GM12878 (cell line): ENCODE measurements around the gene KANTR. TPM values are rescaled to one million over a fixed set of nuclear protein-coding genes. Genes with fewer than 3 reads are reported as not detected.

Experiments
- ATAC-seq: fragments of 200-7000 bp; cut with Tn5 transposase; 3 replicates; pipeline ENCODE4 v1.9.1; 2020; ENCODE audit warnings: mild to moderate bottlenecking, moderate library complexity
- BruUV-seq: library from RNA; stranded (reverse); fragments of 400-500 nt; replicated peaks from 2 replicates; lab custom pipeline; 2021; lab: Mats Ljungman, UMichigan
- CTCF ChIA-PET: fragments of 300-600 bp; sonication (Branson Sonifier 250); formaldehyde crosslinking; extraction: SDS; loops from one replicate; lab custom pipeline; 2021; ENCODE audit warnings: inconsistent platforms; lab: Yijun Ruan, JAX
- POLR2A ChIA-PET: fragments of 350-600 bp; formaldehyde crosslinking; extraction: SDS; loops from one replicate; lab custom pipeline; 2021; ENCODE audit warnings: inconsistent platforms; lab: Charles Lee
- RAD21 ChIA-PET: fragments of 300-600 bp; sonication (Branson Sonifier 250); formaldehyde crosslinking; loops from one replicate; lab custom pipeline; 2023; ENCODE audit warnings: antibody characterized with exemption; ENCODE audit not compliant: unreplicated experiment; lab: Charles Lee
- SMC1A ChIA-PET: fragments of 300-600 bp; sonication (Branson Sonifier 250); formaldehyde crosslinking; loops from one replicate; lab custom pipeline; 2023; ENCODE audit not compliant: unreplicated experiment, uncharacterized antibody; lab: Charles Lee
- DNase-seq: peaks from one replicate; pipeline ENCODE4 v3.0.0-alpha.2; 2011; ENCODE audit warnings: low read depth, low spot score
- FAIRE-seq: peaks from 3 replicates; lab custom pipeline; 2011; peaks lifted over from hg19 to GRCh38; lab: Jason Lieb, UNC
- H2AFZ ChIP-seq: 2 replicates; pipeline ENCODE4 v1.6.0; 2011; ENCODE audit warnings: low read depth, low read length, control low read depth; ENCODE audit not compliant: control insufficient read depth
- H3K27ac ChIP-seq: 2 replicates; pipeline ENCODE4 v1.5.1; 2011; ENCODE audit warnings: control low read depth; ENCODE audit not compliant: control insufficient read depth, insufficient read depth
- H3K27me3 ChIP-seq, 2 experiments: replicated peaks in 1 of 2; 2 replicates each; pipeline versions ENCODE4 v1.6.0 to v1.6.1; 2011; ENCODE audit warnings: low read length in 1 of 2; ENCODE audit not compliant: control insufficient read depth in 2 of 2, insufficient read depth in 2 of 2
- H3K36me3 ChIP-seq, 2 experiments: 2 replicates each; pipeline ENCODE4 v1.5.1; 2011; ENCODE audit warnings: low read length in 1 of 2; ENCODE audit not compliant: control insufficient read depth in 2 of 2, insufficient read depth in 2 of 2
- H3K4me1 ChIP-seq: 2 replicates; pipeline ENCODE4 v1.6.1; 2011; ENCODE audit warnings: mild to moderate bottlenecking, low read length, moderate library complexity, mixed read lengths; ENCODE audit not compliant: control insufficient read depth, insufficient read depth
- H3K4me2 ChIP-seq: 2 replicates; pipeline ENCODE4 v1.6.0; 2011; ENCODE audit warnings: control low read depth; ENCODE audit not compliant: control insufficient read depth, insufficient read depth
- H3K4me3 ChIP-seq: fragments of 200-600 bp; sonication (generic); 2 replicates; pipeline ENCODE4 v1.5.1; 2016
- H3K79me2 ChIP-seq: 2 replicates; pipeline ENCODE4 v1.6.0; 2011; ENCODE audit warnings: low read length; ENCODE audit not compliant: control insufficient read depth, insufficient read depth
- H3K9ac ChIP-seq: 2 replicates; pipeline ENCODE4 v1.8.0; 2011; ENCODE audit warnings: low read length, control low read depth, mixed read lengths; ENCODE audit not compliant: control insufficient read depth, insufficient read depth
- H3K9me3 ChIP-seq: replicated peaks from 3 replicates; pipeline ENCODE4 v1.5.1; 2011; ENCODE audit warnings: mild to moderate bottlenecking, low read length; ENCODE audit not compliant: control insufficient read depth, insufficient read depth
- H4K20me1 ChIP-seq: 2 replicates; pipeline ENCODE4 v1.6.0; 2011; ENCODE audit not compliant: control insufficient read depth, insufficient read depth
- BCL11A ChIP-seq: IDR thresholded peaks from 2 replicates; pipeline ENCODE4 v1.6.1; 2011; ENCODE audit warnings: low read depth, low read length
- NR2C1 ChIP-seq: fragments of 450-650 bp; IDR thresholded peaks from 2 replicates; pipeline ENCODE4 v1.6.1; 2017; ENCODE audit warnings: antibody characterized with exemption, mild to moderate bottlenecking, moderate library complexity
- NR2F1 ChIP-seq: fragments of 450-650 bp; conservative IDR thresholded peaks from 2 replicates; pipeline ENCODE4 v1.6.1; 2017; ENCODE audit warnings: mild to moderate bottlenecking
- SMARCA5 ChIP-seq: fragments of 450-650 bp; IDR thresholded peaks from 2 replicates; pipeline ENCODE4 v1.6.1; 2017; ENCODE audit warnings: mild to moderate bottlenecking
- ZNF274 ChIP-seq: IDR thresholded peaks from one replicate; pipeline ENCODE4 v1.8.0; 2011; ENCODE audit not compliant: insufficient read length, insufficient read depth
- WGBS: methylation state at CpG from one replicate; pipeline ENCODE4 v1.1.6; 2016; ENCODE audit warnings: low lambda C conversion rate; ENCODE audit not compliant: insufficient replicate concordance, insufficient coverage; ENCODE audit errors: missing lambda C conversion rate; 5-methylcytosine and 5-hydroxymethylcytosine counted together
- in situ Hi-C: fragments of 300-500 bp; cut with MboI; formaldehyde crosslinking; loops from 9 replicates; pipeline ENCODE4 v1.14.3; 2018; ENCODE audit warnings: mixed read lengths
- intact Hi-C: fragments of 100-400 bp; cut with micrococcal nuclease; formaldehyde crosslinking; loops from one replicate; pipeline ENCODE4 v1.14.2; 2022; ENCODE audit not compliant: unreplicated experiment
- polyA plus RNA-seq, 11 experiments: library from polyadenylated mRNA; depleted of rRNA in 4 of 11; unstranded in 6 of 11; stranded (reverse) in 5 of 11; fragments of >200 nt; fragmentation: Nextera tagmentation in 4 of 11; fragmentation: Illumina TruSeq in 1 of 11; extraction: Ambion mirVana in 4 of 11; extraction: Trizol in 1 of 11; gene quantifications; 1 replicate in 1 of 11; 2 replicates in 10 of 11; pipeline versions ENCODE4 v1.2.1 to v1.2.3, GENCODE V29; 2011 to 2016; ENCODE audit warnings: inconsistent platforms in 2 of 11, missing spikeins in 2 of 11, low read depth in 1 of 11
- total RNA-seq, 4 experiments: library from RNA; depleted of rRNA in 3 of 4; stranded (reverse); fragments of >200 nt in 3 of 4; fragmentation: Illumina TruSeq in 1 of 4; extraction: Trizol in 1 of 4; gene quantifications; 2 replicates each; pipeline versions ENCODE4 v1.2.1 to v1.2.3, GENCODE V29; 2013 to 2021
- TF ChIP-seq, protein P1 (sequence below): fragments of 450-650 bp; IDR thresholded peaks from 2 replicates; pipeline ENCODE4 v1.6.1; 2017; ENCODE audit warnings: mild to moderate bottlenecking
- TF ChIP-seq, protein P2 (sequence below): IDR thresholded peaks from 2 replicates; pipeline ENCODE4 v1.6.1; 2012; ENCODE audit warnings: low read depth, low read length, improper control_type of control experiment

The KANTR gene
- total and polyA plus RNA-seq, 10 of the 15 experiments (the other 5 are each of a cell fraction or from before 2014, with no cell fraction given) = 1.00 to 14.8 (median 5.5) TPM

DNA sequence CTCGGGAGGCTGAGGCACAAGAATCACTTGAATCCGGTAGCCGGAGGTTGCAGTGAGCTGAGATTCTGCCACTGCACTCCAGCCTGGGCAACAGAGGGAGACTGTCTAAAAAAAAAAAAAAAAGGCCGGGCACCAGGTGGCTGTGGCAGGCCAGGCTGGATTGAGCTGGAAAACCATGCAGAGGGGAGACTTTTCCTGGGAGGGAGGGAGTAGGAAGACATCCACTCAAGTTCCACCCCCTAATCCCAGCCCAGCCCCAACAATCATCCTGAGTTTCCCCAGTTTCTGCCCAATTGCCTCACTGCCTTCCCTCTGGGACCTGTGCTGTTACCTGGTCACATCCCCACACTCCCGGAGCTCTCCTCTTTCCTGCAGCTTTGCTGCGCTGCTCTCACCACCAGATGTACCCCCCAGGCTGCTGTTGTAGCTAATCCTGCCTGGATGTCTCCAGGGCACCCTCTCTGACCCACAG lies 20.8 kb upstream of the KANTR start (continued):
- TF ChIP-seq, protein P1, sequence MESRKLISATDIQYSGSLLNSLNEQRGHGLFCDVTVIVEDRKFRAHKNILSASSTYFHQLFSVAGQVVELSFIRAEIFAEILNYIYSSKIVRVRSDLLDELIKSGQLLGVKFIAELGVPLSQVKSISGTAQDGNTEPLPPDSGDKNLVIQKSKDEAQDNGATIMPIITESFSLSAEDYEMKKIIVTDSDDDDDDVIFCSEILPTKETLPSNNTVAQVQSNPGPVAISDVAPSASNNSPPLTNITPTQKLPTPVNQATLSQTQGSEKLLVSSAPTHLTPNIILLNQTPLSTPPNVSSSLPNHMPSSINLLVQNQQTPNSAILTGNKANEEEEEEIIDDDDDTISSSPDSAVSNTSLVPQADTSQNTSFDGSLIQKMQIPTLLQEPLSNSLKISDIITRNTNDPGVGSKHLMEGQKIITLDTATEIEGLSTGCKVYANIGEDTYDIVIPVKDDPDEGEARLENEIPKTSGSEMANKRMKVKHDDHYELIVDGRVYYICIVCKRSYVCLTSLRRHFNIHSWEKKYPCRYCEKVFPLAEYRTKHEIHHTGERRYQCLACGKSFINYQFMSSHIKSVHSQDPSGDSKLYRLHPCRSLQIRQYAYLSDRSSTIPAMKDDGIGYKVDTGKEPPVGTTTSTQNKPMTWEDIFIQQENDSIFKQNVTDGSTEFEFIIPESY = no peak
- no peak for TF ChIP-seq SMARCA5
- TF ChIP-seq NR2C1 = no peak
- no peak for TF ChIP-seq BCL11A
- TF ChIP-seq, protein P2, sequence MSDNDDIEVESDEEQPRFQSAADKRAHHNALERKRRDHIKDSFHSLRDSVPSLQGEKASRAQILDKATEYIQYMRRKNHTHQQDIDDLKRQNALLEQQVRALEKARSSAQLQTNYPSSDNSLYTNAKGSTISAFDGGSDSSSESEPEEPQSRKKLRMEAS = no peak

DNA sequence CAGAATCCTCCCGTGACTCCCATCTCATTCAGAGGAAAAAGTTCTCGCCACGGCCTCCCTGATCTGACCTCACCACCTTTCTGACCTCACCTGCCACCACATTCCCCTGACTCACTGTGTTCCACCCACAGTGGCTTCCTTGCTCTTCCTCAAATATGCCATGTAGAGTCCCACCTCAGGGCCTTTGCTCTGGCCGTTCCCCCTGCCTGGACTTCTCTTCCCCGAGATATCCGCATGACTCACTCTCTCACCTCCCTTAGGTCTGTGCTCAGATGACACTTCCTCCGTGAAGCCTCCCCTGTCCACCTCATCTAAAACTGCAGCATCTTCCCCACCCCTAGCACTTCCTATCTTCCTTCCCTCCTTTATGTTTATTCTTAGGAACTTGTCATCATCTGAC lies 18.9 kb upstream of the KANTR start:
- Histone ChIP-seq H3K4me2 (no peak overlapping the region), H2AFZ (no peak overlapping the region), H3K4me3 (no peak overlapping the region), H3K27me3 (no peaks in the 10 kb centered on the region), H3K79me2 (no peaks in the 10 kb centered on the region), H3K9me3 (no peaks in the 10 kb centered on the region), H3K36me3 (no peaks in the 10 kb centered on the region), H3K4me1 (no peaks in the 10 kb centered on the region), H3K27ac (no peak overlapping the region), H4K20me1 (no peaks in the 10 kb centered on the region), H3K9ac (no peak overlapping the region)
- SMC1A ChIA-PET = no interaction called here
- FAIRE-seq (no peak), ATAC-seq (no peak), DNase-seq (no peak)
- CTCF ChIA-PET = no interaction called here
- BruUV-seq = no TSS peak
- in situ Hi-C loops = no loop called here
- RAD21 ChIA-PET = no interaction called here
- TF ChIP-seq NR2F1 (0 out of 2 replicates have a peak, but pooled peaks have one; percentile 24), ZNF274 (no peak)
- intact Hi-C loops = no loop called here
- POLR2A ChIA-PET = no interaction called here
- WGBS = 66% methylated on average over 7 of the region's 7 CpGs
